22Rv1 (cell line): ENCODE results near the gene GPER1.

Experiments used
- CTCF ChIP-seq: fragments of 450-650 bp; IDR thresholded peaks from 2 replicates; pipeline ENCODE4 v1.5.1; 2017; ENCODE audit warnings: mild to moderate bottlenecking
- ZFX ChIP-seq: fragments of 450-650 bp; IDR thresholded peaks from 2 replicates; pipeline ENCODE4 v1.6.1; 2017; ENCODE audit warnings: antibody characterized with exemption, borderline replicate concordance

GRCh38 chr7:1068619-1069018 lies 19.3 kb upstream of the GPER1 start:
- TF ChIP-seq CTCF (no peak), ZFX (no peak)
